Astrocyte (in vitro differentiated cells and primary cell): Measurements from ENCODE around the gene HADHB.

Experiments used
- EZH2 ChIP-seq: IDR thresholded peaks from 2 replicates; pipeline ENCODE4 v1.6.1; 2012; ENCODE audit warnings: mild to moderate bottlenecking, low read length, inconsistent platforms; ENCODE audit not compliant: insufficient read depth
- TF ChIP-seq, protein P1 (sequence below): IDR thresholded peaks from 2 replicates; pipeline ENCODE4 v1.5.1; 2011; ENCODE audit warnings: low read depth, mild to moderate bottlenecking, inconsistent platforms, low read length, moderate library complexity; ENCODE audit not compliant: insufficient read depth

DNA sequence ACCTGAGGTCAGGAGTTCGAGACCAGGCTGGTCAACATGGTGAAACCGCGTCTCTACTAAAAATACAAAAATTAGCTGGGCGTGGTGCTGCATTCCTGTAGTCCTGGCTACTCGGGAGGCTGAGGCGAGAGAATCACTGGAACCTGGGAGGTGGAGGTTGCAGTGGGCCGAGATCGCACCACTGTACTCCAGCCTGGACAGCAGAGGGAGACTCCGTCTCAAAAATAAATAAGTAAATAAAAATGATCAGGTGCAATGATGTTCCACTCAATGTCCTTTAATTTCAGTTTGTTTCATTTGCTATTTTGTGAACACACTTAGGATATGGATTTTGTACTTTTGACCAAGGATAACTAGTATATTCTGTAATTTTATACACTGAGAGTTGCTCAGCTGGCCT is 9.7 kb upstream of the HADHB start:
- TF ChIP-seq, protein P1, sequence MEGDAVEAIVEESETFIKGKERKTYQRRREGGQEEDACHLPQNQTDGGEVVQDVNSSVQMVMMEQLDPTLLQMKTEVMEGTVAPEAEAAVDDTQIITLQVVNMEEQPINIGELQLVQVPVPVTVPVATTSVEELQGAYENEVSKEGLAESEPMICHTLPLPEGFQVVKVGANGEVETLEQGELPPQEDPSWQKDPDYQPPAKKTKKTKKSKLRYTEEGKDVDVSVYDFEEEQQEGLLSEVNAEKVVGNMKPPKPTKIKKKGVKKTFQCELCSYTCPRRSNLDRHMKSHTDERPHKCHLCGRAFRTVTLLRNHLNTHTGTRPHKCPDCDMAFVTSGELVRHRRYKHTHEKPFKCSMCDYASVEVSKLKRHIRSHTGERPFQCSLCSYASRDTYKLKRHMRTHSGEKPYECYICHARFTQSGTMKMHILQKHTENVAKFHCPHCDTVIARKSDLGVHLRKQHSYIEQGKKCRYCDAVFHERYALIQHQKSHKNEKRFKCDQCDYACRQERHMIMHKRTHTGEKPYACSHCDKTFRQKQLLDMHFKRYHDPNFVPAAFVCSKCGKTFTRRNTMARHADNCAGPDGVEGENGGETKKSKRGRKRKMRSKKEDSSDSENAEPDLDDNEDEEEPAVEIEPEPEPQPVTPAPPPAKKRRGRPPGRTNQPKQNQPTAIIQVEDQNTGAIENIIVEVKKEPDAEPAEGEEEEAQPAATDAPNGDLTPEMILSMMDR: no peak
- TF ChIP-seq EZH2: no peak
